Activated CD8-positive, alpha-beta memory T cell treated with anti-CD3 and anti-CD28 coated beads for 48 hours (primary cell): ENCODE measurements around the gene ETFDH.
A peak's percentile ranks its signal among the peaks of the same experiment; 100 is the strongest.
"Not testable (repeated sequence)": the region's sequence is repeated elsewhere in the genome, so short reads cannot be mapped to it uniquely, and the experiment has no call there.

Experiments used
- DNase-seq, 3 experiments: peaks; one replicate each; pipeline ENCODE4 v3.0.0-alpha.2; 2020; ENCODE audit warnings: low read depth in 2 of 3, low spot score in 2 of 3

The ETFDH gene

DNA sequence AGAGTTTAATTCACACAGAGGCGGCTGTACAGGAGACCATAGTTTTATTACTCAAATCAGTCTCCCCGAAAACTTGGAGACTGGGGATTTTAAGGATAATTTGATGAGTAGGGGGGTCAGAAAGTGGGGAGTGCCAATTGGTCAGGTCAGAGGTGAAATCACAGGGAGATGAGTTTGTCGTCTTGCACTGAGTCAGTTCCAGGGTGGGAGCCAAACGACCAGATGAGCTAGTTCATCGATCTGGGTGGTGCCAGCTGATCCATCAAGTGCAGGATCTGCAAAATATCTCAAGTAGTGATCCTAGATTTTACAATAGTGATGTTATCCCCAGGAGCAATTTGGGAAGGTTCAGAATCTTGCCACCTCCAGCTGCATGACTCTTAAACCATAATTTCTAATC, 4.0 kb downstream of the ETFDH start:
- no peak for DNase-seq

DNA sequence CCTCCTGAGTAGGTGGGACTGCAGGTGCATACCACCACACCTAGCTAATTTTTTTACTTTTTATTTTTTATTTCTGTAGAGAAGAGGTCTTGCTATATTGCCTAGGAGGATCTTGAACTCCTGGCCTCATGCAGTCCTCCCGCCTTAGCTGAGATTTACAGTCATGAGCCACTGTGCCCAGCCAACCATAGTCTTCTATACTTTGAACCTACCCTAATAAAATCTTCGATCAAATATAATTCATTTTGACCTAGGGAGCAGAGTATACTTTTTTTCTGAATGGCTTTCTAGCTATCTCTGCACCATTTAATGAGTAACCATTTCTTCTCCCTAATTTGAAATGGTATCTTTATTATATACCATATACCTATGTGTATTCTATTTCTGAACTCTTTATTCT, 6.7 kb downstream of the ETFDH start:
- DNase-seq: no peak

DNA sequence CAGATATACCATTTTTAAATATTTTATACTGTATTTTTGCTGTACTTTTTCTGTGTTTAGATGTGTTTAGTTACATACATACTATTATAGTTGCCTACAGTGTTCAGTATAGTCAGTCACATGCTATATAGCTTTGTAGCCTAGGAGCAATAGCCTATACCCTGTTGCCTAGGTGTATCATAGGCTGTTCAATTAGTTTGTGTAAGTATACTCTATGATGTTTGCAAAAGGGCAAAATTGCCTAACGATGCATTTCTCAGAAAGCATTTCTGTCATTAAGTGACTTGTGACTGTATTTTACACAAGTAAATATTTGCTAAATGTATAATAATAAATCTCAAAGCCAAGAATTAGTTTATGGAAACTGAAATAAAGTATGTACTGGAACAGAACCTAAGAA, 9.5 kb downstream of the ETFDH start:
- no peak for DNase-seq

DNA sequence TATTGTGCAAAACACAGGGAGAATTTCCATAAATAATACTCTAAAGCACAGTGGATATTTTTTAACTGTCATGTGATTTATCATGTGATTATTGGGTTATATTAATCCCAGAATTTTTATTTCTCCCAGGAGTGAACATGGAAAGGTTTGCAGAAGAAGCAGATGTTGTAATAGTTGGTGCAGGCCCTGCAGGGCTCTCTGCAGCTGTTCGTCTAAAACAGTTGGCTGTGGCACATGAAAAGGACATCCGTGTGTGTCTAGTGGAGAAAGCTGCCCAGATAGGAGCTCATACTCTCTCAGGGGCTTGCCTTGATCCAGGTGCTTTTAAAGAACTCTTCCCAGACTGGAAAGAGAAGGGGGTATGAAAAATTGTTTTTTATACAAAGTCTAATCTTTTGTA, 10.0 kb downstream of the ETFDH start:
- no peak for DNase-seq

DNA sequence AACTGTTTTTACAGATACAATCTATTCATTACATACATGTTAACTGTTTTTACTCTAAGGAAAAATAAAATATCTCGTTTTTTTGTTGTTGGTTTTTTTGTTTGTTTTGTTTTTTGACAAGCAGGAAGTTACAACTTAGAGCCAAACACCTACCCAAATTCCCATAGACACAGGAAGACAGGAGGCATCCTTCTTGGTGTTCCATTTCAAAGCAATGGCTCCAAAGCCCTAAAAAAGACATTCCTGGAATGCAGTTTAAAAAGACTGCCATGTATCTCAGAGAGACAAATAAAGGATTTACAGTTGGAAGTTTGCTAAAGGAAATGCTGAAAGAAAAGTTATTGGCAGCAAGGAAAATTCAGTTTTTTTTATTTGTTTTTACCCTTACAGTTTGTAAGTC, 16.7 kb downstream of the ETFDH start:
- no peak for DNase-seq

DNA sequence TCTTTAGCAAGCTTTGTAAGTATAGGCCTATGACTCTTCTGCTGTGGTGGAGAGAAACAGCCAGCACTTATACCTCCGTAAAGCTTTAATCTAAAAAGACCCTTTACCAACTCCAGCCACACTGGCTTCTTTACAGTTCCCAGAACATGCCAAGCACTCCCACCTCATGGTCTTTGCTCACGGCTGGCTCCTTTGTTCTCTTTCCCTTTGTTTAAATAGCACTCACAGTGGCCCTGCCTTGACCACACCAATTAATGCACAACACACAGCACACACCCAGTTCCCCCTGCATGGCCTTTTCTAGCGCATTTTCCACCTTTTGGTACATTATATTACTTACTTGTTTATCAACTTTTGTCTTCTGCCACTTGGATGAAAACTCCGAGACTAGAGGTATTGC, 32.2 kb downstream of the ETFDH start:
- DNase-seq: no peak

DNA sequence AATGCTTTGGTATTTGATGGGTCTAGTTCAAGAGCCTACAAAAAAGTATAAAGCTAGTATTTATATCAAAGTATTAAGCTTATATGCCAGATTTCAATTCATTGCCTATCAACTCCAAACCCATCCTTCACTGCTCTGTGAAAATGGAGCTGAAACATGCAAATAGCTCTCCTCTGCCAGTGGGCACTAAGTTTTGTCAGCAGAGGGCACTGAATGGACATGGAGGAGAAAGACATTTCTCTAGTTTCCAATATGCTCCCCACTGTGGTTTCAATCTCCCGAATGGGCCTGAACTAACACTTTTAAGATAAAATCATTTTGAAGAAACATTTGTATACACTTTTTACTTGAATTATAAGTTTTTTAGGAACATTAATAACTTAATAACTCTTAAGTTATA, 38.7 kb downstream of the ETFDH start:
- DNase-seq: no peak

DNA sequence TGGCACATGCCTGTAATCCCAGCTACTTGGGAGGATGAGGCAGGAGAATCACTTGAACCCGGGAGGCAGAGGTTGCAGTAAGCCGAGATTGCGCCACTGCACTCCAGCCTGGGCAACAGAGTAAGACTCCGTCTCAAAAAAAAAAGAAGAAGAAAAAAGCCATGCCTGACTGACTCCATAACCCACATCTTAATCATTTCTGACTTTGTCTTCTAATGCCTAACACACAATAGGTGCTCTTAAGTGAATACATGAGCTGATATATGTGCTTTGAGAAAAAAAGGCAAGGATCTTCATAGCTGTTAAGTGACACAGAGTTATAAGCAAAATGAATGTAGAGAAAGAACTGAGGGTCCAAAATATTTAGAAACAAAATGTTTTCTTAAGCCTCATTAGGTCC, 40.5 kb downstream of the ETFDH start:
- DNase-seq: not testable (repeated sequence)

DNA sequence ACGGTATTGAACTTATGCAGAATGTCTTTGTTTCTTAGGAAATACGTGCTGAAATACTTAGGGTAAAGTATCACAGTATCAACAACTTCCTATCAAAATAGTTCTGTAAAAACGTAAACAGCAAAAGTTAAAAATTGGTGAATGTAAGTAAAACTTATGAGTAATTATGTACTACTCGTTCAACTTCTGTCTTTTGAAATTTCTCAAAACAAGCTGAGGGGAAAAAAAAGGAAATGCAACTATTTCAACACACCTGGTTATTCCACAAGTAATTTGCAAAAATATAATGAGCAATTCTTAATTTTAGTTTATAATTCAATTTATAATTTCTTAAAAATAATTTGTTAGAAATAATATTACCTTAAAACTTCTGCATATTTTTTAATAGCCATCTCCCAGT, 42.8 kb downstream of the ETFDH start:
- DNase-seq: no peak

DNA sequence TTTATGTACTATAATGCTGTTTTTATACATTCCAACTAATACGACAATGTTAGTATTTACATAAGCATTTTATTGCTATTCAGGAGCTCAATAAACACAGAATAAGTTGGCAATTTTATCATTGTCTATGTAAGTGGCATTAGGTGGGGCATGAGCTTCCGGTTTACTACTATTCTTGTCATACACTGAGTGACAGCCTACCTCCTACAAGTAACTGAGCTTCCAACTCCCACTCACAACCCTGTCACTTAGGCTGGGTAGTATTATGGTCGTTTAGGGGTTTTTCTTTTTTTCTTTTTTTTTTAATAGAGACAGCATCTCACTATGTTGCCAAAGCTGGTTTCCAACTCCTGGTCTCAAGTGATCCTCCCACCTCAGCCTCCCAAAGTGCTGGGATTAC, 43.7 kb downstream of the ETFDH start:
- DNase-seq: no peak

DNA sequence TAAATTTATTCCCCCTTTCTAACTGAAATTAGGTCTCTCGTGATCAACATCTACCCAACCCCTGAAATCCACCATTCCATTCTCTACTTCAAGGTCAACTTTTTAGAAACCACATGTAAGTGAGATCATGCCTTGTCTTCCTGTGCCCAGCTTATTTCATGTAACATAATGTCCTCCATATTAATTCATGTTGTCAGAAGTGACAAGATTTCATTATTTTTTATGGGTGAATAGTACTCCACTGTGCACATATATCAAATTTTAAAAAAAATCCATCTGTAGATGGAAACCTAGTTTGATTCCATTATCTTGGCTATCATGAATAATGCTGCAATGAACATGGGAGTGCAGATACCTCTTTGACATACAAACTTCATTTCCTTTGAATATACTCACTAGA, 49.6 kb downstream of the ETFDH start:
- DNase-seq: no peak

DNA sequence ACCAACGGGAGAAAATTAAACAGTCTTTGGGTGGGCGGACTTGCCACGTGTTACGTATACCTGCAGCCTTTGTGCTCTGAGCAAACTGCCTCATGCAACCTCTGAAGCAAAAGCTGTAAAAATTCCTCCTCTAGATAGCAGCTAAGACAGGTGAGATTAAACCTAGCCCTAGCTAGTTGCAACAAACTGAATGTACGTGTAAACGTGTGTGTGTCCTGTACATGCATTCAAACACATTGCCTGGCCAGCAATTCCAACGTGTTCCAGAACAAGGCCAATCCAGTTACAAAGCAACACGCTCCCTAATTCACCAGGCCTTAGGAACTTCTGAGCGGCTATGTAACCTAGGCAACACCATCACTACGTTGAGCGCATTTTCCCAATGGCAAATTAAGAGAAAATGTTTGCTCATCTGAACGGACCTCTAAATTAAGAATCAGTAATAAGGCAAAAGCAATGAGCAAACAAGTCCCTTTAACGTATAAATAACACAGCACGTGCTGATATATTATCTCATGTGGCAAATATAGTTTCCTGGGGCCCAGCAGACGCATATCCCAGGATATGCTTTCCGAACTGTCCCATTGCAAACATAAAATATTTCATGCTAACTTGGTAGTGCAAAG, 50.3 kb downstream of the ETFDH start:
- no peak for DNase-seq

DNA sequence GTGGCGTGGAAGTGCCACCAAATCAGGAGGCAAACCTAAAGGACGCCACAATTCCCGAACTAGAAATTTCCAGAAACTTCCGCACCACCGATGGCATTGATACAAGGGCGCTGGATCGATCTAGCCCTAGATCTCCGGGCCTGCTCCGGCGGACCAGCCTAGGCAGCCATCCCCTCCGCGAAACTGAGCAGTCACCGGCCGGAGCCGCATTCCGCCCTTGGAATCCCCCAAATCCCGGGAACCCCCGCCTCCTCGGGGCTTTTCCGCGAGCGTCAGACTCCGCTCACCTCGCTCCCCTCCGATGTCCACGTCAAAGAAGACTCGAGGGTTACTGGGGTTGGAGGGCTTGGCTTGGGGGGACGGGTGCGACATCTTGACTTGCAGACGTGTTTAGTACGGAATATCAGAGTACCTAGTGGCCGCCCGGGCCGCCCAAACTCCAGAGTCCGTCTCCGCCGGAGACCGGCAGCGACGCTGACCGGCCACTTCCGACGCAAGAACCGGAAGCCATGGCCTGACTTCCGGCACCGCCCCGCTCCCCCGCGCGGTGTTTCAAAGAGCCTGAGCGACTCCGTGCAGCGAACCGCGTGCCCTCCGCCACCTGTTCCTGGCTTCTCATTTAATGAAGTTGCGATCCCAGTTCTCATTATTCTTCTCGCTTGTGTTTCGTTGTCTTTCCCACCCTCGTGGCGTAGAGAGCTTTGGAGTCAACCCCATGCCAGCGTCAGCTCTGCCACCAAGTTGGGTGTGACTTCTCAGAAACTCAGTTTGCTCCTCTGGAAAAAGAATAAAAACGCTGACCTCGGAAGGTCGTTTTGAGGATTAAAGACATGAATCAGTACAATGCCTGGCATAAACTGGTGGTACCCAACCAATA, 51.1 kb downstream of the ETFDH start, which contains the start of gene PPID:
Gene PPID (minus strand): TSS at position 480 of the 877 bp plus-strand sequence. CDS start 108 bp downstream, at position 372.
- DNase-seq: peak; percentile 64 to 68 (median 65)

DNA sequence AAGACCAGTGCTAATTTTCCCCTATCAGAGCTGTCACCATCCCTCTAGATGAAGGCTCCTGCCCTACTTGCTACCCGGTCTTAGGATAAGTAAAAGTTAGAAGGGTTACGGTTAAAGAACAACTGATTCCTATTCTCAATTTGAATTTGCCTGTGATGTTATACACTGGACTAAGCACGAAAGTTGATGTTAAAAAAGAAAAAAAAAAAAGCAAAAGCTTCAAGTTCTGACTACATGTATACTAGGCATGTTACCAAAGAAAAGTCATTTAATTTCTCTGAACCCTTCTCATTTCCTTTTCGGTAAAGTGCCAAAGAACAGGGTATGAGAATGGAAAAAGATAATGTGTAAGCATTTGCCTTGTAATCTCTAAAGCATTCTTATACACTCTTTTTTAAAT, 52.5 kb downstream of the ETFDH start:
- DNase-seq: no peak

DNA sequence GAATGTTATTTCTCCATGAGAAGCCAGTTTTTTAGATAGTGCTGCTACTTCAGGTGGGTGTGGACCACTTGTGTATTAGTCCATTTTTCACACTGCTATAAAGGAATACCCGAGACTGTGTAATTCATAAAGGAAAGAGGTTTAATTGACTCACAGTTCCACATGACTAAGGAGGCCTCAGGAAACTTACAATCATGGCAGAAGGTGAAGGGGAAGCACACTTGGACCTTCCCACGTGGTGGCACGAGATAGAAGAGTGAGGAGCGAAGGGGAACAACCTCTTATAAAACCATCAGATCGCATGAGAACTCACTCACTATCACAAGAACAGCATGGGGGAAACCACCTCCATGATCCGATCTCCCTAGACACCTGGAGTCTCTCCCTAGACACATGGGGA, 54.5 kb downstream of the ETFDH start:
- no peak for DNase-seq

DNA sequence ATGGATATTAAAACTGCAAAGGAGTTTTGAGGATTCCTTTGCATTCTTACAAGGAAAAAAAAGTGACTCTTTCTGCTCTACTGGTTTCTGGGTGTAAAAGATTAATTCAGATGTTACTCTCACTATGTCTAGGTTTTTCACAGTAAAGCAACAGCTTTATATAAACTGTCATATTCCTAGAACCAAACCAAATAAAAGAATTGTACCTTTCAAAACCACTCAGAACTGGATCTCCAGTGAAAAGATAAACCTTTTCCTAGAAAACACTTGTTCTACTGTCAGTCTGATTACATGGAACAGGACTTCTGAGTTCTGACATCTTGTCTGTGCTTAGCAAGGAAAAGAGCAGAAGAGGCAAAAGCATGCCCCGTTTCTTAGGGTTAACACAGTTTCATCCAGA, 56.1 kb downstream of the ETFDH start:
- no peak for DNase-seq

DNA sequence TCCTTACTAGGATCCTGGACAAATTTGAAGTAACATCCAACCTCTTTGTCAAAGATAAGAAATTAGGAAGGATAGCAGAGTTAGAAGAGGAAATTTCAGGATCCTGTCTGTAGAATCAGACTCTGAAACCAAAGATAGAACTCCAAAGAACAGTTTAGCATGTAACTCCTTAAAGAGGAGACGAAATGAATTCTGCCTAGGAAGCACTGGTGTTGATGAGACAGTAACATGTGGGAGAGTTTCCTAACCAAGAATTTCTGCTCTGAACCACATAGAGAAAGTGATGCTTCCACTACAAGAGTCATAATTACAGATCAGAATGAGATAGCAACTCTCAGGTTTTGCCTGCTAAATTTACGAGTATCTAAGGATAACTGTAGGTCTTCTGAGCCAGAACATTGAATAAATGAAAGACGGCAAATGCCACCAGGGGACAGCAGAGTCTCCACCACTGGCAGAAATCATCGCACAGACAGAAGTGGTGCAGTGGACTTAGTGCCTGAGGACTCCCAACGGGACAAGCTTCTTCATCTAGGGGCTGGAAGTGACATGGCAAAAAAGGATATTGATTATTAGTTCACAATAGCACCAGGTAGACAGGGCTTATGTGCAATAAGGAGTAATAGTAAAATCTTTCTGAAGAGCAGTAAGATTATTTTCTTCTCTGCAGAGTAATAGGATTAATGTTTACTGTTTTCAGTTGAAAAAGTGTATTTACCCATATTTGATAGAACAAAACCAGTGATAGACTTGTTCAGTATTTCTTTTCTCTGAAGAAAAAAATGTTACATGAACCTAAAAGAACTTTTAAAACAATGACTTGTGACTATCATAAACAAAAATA, 57.8 kb downstream of the ETFDH start:
- no peak for DNase-seq

DNA sequence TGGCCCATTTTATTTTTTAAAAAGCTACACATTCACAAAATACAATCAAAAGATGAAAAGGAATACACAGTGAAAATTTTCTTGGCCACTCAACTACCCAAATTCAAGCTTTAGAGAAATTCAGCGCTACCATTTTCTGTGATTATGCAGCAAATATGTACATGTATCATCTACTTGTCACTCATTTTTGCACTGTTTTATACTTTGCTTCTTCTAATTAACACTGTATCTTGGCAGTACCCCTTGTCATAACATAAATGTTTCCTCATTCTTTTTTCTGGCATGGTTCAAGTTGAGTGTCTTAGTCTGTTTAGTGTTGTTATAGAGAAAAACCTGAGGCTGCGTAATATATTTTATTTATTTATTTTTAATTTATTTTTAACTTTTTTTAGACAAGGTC, 66.8 kb downstream of the ETFDH start:
- DNase-seq: no peak

DNA sequence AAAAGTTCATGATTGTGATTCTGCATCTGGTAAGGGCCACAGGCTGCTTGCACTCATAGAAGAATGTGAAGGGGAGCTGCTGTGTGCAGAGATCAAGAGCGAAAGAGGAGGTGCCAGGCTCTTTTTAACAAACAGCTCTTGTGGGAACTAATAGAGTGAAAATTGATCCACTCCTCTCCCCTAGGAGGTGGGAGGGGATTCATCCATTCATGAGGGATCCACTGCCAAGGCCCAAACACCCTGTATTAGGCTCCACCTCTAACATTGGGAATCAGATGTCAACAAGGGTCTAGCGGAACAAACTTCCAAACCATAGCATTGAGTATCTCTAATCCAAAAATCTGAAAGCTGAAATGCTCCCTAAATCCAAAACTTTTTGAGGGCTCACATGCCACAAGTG, 67.5 kb downstream of the ETFDH start:
- no peak for DNase-seq

DNA sequence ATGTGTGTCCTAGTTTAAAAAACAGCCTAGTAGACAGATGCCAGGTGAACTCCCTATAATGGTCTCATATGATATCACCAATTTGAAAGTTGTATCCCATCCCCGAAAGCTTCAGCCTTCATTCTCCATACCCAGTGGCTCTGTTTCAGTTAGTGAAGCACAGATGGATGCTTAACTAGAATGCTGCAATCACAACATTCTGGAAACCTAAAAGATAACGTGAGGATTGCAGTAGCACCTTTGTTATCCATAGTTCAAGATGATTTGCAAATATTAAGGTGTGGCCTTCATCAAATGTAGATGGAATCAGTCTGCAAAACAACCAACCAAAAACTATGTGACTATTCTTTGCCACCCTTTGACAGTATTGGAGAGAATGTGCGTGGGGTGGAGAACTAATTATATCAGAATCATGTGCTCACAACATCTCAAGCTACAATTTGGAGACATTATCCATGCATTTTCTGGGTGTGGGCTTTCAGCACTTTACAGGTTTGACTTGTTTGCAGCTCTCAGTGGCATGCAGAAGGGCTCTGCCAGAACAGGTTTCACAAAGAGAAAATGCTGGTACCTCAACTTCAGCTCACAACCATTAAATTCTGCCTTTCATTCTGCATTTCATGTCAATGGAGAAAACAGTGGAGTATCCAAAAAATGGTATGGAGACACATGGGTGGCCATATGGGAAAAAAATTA, 69.4 kb downstream of the ETFDH start:
- no peak for DNase-seq

DNA sequence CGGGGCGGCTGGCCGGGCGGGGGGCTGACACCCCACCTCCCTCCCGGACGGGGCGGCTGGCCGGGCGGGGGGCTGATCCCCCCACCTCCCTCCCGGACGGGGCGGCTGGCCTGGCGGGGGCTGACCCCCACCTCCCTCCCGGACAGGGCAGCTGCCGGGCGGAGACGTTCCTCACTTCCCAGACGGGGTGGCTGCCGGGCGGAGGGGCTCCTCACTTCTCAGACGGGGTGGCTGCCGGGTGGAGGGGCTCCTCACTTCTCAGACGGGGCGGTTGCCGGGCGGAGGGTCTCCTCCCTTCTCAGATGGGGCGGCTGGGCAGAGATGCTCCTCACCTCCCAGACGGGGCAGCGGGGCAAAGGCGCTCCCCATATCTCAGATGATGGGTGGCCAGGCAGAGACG, 74.4 kb downstream of the ETFDH start:
- DNase-seq: not testable (repeated sequence)
